Stimulated activated CD8-positive, alpha-beta memory T cell treated with anti-CD3 and anti-CD28 coated beads, Interleukin-4, amount 100 ng/mL, for 4 hours (primary cell): ENCODE measurements around the gene IGFBP2.
A peak's percentile ranks its signal among the peaks of the same experiment; 100 is the strongest.
"Not testable (repeated sequence)": the region's sequence is repeated elsewhere in the genome, so short reads cannot be mapped to it uniquely, and the experiment has no call there.

Experiments
- DNase-seq, 2 donors: peaks; one replicate each; pipeline ENCODE4 v3.0.0-alpha.2; 2020; ENCODE audit warnings: low read depth in 2 of 2, low spot score in 1 of 2

IGFBP2 gene

GRCh38 chr2:216632952-216633615, at the start of gene IGFBP2:
IGFBP2 (plus strand) TSS chr2:216633420; CDS start chr2:216633524, 104 bp downstream.
- peak in 1 of 2 donors; percentile 1 for DNase-seq

- no peak for DNase-seq
Measured at GRCh38 chr2:216583606-216584005, 49.6 kb upstream of the IGFBP2 start.

GRCh38 chr2:216584112-216584511, 49.1 kb upstream of the IGFBP2 start:
- no peak for DNase-seq

GRCh38 chr2:216585441-216585840, 47.8 kb upstream of the IGFBP2 start:
- DNase-seq = no peak

GRCh38 chr2:216588861-216589710, 44.1 kb upstream of the IGFBP2 start:
- no peak for DNase-seq

- DNase-seq = no peak
Measured at GRCh38 chr2:216589791-216590190, 43.4 kb upstream of the IGFBP2 start.

GRCh38 chr2:216590780-216591179, 42.4 kb upstream of the IGFBP2 start:
- no peak for DNase-seq

- DNase-seq = no peak
Measured at GRCh38 chr2:216591480-216591879, 41.7 kb upstream of the IGFBP2 start.

GRCh38 chr2:216594081-216594480, 39.1 kb upstream of the IGFBP2 start:
- DNase-seq = no peak

- no peak for DNase-seq
Measured at GRCh38 chr2:216596236-216596979, 36.8 kb upstream of the IGFBP2 start.

- no peak for DNase-seq
Measured at GRCh38 chr2:216596980-216597509, 36.2 kb upstream of the IGFBP2 start.

GRCh38 chr2:216597825-216598224, 35.4 kb upstream of the IGFBP2 start:
- not testable (repeated sequence) for DNase-seq

GRCh38 chr2:216601632-216602409, 31.4 kb upstream of the IGFBP2 start:
- no peak for DNase-seq

- DNase-seq = no peak
Measured at GRCh38 chr2:216603010-216603883, 30.0 kb upstream of the IGFBP2 start.

- no peak for DNase-seq
Measured at GRCh38 chr2:216603884-216604245, 29.4 kb upstream of the IGFBP2 start.

- DNase-seq = no peak
Measured at GRCh38 chr2:216604458-216604857, 28.8 kb upstream of the IGFBP2 start.

GRCh38 chr2:216606551-216607276, 26.5 kb upstream of the IGFBP2 start:
- peak; percentile 9 to 31 for DNase-seq

GRCh38 chr2:216607277-216607560, 26.0 kb upstream of the IGFBP2 start:
- no peak for DNase-seq

GRCh38 chr2:216608525-216608924, 24.7 kb upstream of the IGFBP2 start:
- DNase-seq = no peak
